ENCODE results near the gene USF1. TPM values are rescaled to one million over a fixed set of nuclear protein-coding genes. Genes with fewer than 3 reads are reported as not detected.
"Not testable (repeated sequence)": the region's sequence is repeated elsewhere in the genome, so short reads cannot be mapped to it uniquely, and the experiment has no call there.

USF1 gene
- total and polyA plus RNA-seq, 3 experiments from 2014 or later, result 6.7 to 67.7 (median 63.3) TPM

DNA sequence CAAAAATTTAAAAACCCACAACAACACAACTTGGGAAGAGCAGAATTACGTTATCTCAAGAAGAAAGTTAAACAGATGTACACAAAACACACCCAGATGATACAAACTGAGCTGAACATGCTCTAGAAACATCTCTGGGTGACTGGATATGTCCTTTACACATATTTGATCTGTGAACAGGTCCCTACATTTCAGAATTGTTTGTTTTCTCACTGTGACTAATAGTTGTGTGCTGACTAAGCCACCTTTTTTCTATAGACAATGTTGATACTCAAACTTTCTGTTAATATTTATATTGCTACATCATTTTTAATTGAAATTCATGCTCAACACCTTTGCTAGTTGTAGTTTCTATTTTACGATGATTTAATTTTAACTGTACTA, 23.8 kb downstream of the USF1 start:
- Mint-ChIP-seq H3K27me3 (no peaks in the 10 kb centered on the region), H3K36me3 (peaks cover 2 to 7% (median 3%) of the 10 kb centered on the region in 3 donors), H3K9me3 (peaks cover 0 to 2% (median 0%) of the 10 kb centered on the region in 5 donors), H3K4me3 (peak overlapping the region in 6 of 7 donors; percentile 85 to 94 (median 91)), H3K27ac (peak overlapping the region in 7 of 8 donors; percentile 29 to 97 (median 95)), H3K4me1 (peaks cover 19 to 55% (median 43%) of the 10 kb centered on the region in 3 donors)
- no peaks in the 10 kb centered on the region for H3K27me3 ChIP-seq (ENCODE audit: insufficient read depth, low read length, poor library complexity, severe bottlenecking)
- H3K4me1 ChIP-seq (ENCODE audit: insufficient read depth, low read length), result peaks cover 26% of the 10 kb centered on the region
- POLR2A ChIA-PET, result interaction anchor here (0.7 to 2.9 kb wide), 5 partner anchors 8 to 76 kb away, joined by 3 to 20 read pairs (median 4); partner anchors contain the start of genes ARHGAP30, KLHDC9 and TSTD1
- CTCF ChIA-PET, result interaction anchor here (0.7 to 2.4 kb wide), 5 partner anchors 11 to 75 kb away, joined by 3 to 16 read pairs (median 6); partner anchors contain the start of genes KLHDC9 and TSTD1
- no peak for DNase-seq
- no peak overlapping the region for H3K4me3 ChIP-seq (ENCODE audit: low read length)
- H3K9me3 ChIP-seq (ENCODE audit: low read length), result no peaks in the 10 kb centered on the region
- no peaks in the 10 kb centered on the region for H3K36me3 ChIP-seq (ENCODE audit: insufficient read depth, low read length)
- H3K27ac ChIP-seq (ENCODE audit: low read depth, low read length), result peak overlapping the region; percentile 71

DNA sequence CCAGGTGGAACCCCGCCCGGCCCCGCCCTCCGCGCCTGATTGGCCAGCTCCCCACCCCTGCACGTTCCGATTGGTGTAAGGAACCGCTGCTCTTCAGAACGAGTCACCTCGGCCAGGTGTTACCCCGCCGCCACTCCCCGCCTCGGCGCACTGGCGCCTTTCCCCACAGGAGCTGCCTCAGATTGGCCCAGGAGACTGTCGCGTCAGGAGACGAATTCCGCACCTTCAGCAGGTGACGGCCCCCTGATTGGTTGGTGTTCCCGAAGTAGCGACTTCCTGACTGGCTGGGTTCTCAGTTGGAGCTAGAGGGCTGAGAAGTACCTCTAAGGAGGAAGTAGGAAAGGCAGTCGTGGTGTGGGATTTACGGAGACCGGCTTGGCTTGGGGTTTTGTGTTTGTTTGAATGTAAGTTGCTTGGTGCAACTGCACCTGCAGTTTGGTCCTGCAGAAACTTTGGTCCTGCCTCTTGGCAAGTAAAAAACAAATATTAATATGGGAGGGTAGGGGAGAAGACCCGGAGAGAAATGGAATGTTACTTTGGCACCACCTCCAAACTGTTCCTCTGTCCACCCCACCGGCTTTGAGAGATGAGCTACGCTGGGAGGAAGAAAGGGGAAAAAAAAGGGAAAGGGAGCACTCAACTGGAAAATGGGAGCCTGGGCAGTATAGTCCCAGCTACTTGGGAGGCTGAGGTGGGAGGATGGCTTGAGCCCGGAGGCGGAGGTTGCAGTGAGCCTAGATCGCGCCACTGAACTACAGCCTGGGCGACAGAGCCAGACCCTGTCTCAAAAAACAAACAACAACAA, 24.4 kb downstream of the USF1 start:
- CTCF ChIA-PET, result interaction anchor here (0.7 to 4.1 kb wide), 13 partner anchors 12 to 76 kb away, joined by 3 to 26 read pairs (median 5); partner anchors contain the start of genes KLHDC9, TSTD1 and USF1
- Mint-ChIP-seq H3K36me3 (peaks cover 0 to 3% (median 0%) of the 10 kb centered on the region in 3 donors), H3K27me3 (no peaks in the 10 kb centered on the region), H3K27ac (peak overlapping the region; percentile 66 to 97 (median 95)), H3K4me1 (peaks cover 19 to 60% (median 40%) of the 10 kb centered on the region in 3 donors), H3K4me3 (peak overlapping the region; percentile 85 to 94 (median 91)), H3K9me3 (no peaks in the 10 kb centered on the region)
- no peaks in the 10 kb centered on the region for H3K27me3 ChIP-seq (ENCODE audit: insufficient read depth, low read length, poor library complexity, severe bottlenecking)
- H3K4me1 ChIP-seq (ENCODE audit: insufficient read depth, low read length), result peaks cover 26% of the 10 kb centered on the region
- H3K36me3 ChIP-seq (ENCODE audit: insufficient read depth, low read length), result no peaks in the 10 kb centered on the region
- peak; percentile 85 to 95 (median 91) for DNase-seq
- H3K27ac ChIP-seq (ENCODE audit: low read depth, low read length), result peak overlapping the region; percentile 71
- H3K4me3 ChIP-seq (ENCODE audit: low read length), result peak overlapping the region; percentile 99
- POLR2A ChIA-PET, result interaction anchor here (0.6 to 2.9 kb wide), 8 partner anchors 9 to 204 kb away, joined by 3 to 20 read pairs (median 4); partner anchors contain the start of genes ARHGAP30, KLHDC9, TSTD1 and UFC1
- no peaks in the 10 kb centered on the region for H3K9me3 ChIP-seq (ENCODE audit: low read length)

DNA sequence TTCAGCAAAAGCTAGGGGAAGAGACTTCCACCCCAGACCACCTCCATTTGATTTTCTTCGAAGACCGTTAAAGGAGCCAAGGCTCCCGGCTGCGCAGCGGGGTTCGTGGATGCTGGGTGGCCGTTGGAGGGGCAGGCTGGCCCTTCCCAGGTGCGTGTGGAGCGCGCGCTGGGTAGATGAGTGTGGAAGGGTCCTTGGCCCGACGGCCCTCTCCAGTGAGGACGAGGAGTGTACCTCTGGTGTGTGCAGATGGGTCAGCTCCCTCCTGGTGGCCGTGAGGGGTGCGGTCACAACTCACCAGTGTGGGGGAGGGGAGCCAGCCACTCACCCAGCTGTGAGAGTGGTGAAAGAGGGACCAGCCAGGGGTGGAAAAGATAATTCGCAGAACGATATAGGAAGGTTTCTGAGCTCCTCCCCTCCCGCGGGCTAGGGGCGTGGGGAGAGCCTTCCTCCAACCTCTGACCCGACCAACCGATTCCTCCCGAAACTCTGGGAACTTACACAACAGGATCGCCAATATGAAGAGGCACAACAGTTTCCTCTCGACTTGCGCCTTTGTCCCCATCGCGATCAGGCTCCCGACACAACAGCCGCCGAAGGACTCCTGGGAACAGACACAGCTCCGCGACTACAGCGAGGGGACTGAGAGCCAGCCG, 25.1 kb downstream of the USF1 start, which contains the start of gene F11R:
TSS of gene F11R (minus strand) at position 644 of the 656 bp plus-strand sequence. CDS start at position 565, 79 bp downstream.
- H3K4me1 Mint-ChIP-seq, result peaks cover 19 to 60% (median 40%) of the 10 kb centered on the region in 3 donors
- H3K4me3 ChIP-seq (ENCODE audit: low read length), result peak within 1 kb of the TSS; percentile 99
- ChIA-PET CTCF (interaction anchor here (0.7 to 4.1 kb wide), 12 partner anchors 12 to 77 kb away, joined by 3 to 26 read pairs (median 5); partner anchors contain the start of genes KLHDC9, TSTD1 and USF1), POLR2A (interaction anchor here (0.6 to 2.9 kb wide), 4 partner anchors 10 to 49 kb away, joined by 3 to 20 read pairs (median 14); partner anchors contain the start of genes ARHGAP30, TSTD1 and USF1)
- peak within 1 kb of the TSS; percentile 66 to 97 (median 95) for H3K27ac Mint-ChIP-seq
- peaks cover 0 to 3% (median 0%) of the 10 kb centered on the region in 3 donors for H3K36me3 Mint-ChIP-seq
- no peak for DNase-seq
- no peaks in the 10 kb centered on the region for H3K36me3 ChIP-seq (ENCODE audit: insufficient read depth, low read length)
- H3K9me3 Mint-ChIP-seq, result no peaks in the 10 kb centered on the region
- no peaks in the 10 kb centered on the region for H3K9me3 ChIP-seq (ENCODE audit: low read length)
- no peaks in the 10 kb centered on the region for H3K27me3 Mint-ChIP-seq
- peak within 1 kb of the TSS; percentile 71 for H3K27ac ChIP-seq (ENCODE audit: low read depth, low read length)
- H3K4me3 Mint-ChIP-seq, result peak within 1 kb of the TSS; percentile 85 to 94 (median 91)
- H3K27me3 ChIP-seq (ENCODE audit: insufficient read depth, low read length, poor library complexity, severe bottlenecking), result no peaks in the 10 kb centered on the region
- H3K4me1 ChIP-seq (ENCODE audit: insufficient read depth, low read length), result peaks cover 26% of the 10 kb centered on the region

DNA sequence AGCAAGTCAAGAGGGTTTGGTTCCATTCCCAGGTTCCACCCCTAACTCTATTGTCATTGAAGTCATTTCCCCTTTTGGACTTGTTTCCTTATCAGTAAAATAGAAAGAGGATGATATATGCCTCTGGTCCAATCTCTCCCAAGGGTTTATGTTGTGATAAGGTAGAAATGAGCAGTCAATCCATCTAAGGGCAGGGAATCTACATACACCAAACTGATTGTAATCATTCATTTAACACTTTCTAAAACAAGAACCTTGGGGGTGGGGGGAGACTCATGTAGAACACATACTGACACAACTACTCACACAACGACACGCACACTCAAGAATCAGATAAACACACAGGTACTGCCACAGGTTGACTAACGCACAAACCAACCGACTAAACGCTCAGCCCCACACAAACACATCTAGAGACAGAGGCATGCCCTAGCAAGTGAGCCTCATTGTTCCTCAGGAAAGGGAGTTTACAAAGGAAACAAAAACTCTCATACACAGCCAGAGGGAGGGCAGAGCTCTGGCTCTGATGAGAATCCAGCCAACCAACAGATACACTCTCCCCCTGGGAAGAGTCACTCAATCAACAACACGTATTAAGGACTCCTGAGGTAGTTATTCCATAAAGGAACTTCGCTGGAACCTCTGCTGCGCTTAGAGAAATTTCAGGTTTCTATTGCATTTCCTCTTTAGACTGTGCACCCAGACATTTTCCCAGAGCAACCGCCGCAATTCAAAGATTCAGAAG, 25.9 kb downstream of the USF1 start:
- H3K27ac ChIP-seq (ENCODE audit: low read depth, low read length), result peak overlapping the region; percentile 66
- H3K27me3 ChIP-seq (ENCODE audit: insufficient read depth, low read length, poor library complexity, severe bottlenecking), result no peaks in the 10 kb centered on the region
- Mint-ChIP-seq H3K9me3 (no peaks in the 10 kb centered on the region), H3K27ac (peak overlapping the region; percentile 47 to 97 (median 93)), H3K4me1 (peaks cover 19 to 60% (median 38%) of the 10 kb centered on the region in 3 donors), H3K27me3 (no peaks in the 10 kb centered on the region), H3K36me3 (peaks cover 0 to 3% (median 0%) of the 10 kb centered on the region in 3 donors), H3K4me3 (peak overlapping the region; percentile 85 to 94 (median 91))
- POLR2A ChIA-PET, result interaction anchor here (0.6 to 2.9 kb wide), 5 partner anchors 9 to 478 kb away, joined by 3 to 20 read pairs (median 7); partner anchors contain the start of genes TSTD1 and USF1
- peak in 1 of 5 donors; percentile 7 for DNase-seq
- no peaks in the 10 kb centered on the region for H3K9me3 ChIP-seq (ENCODE audit: low read length)
- H3K4me3 ChIP-seq (ENCODE audit: low read length), result peak overlapping the region; percentile 99
- no peaks in the 10 kb centered on the region for H3K36me3 ChIP-seq (ENCODE audit: insufficient read depth, low read length)
- CTCF ChIA-PET, result interaction anchor here (1.2 to 4.1 kb wide), 8 partner anchors 15 to 77 kb away, joined by 4 to 26 read pairs (median 6); partner anchors contain the start of genes KLHDC9, TSTD1 and USF1
- H3K4me1 ChIP-seq (ENCODE audit: insufficient read depth, low read length), result peaks cover 26% of the 10 kb centered on the region

DNA sequence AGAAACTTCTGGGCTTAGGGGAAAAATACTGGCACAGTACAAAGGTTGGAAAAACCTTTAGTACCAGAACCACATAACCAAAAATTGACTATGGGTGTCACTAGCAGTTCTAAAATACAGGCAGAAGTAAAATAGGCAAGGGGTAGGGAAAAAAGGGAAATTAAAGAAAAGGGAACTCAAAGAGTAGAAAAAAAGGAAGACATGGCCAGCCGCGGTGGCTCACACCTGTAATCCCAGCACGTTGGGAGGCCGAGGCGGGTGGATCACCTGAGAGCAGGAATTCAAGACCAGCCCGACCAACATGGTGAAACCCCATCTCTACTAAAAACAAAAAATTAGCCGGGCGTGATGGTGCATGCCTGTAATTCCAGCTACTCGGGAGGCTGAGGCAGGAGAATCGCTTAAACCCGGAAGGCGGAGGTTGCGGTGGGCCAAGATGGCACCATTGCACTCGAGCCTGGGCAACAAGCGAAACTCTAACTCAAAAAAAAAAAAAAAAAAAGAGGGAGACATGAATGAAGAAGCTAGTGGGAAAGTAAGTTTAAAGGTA, 26.6 kb downstream of the USF1 start:
- not testable (repeated sequence) for DNase-seq; H3K36me3 ChIP-seq (ENCODE audit: insufficient read depth, low read length); H3K27me3 Mint-ChIP-seq; H3K9me3 ChIP-seq (ENCODE audit: low read length); H3K27me3 ChIP-seq (ENCODE audit: insufficient read depth, low read length, poor library complexity, severe bottlenecking); H3K36me3 Mint-ChIP-seq; H3K4me3 ChIP-seq (ENCODE audit: low read length); H3K9me3 Mint-ChIP-seq
- Histone ChIP-seq H3K27ac (ENCODE audit: low read depth, low read length) (peak overlapping the region; percentile 31), H3K4me1 (ENCODE audit: insufficient read depth, low read length) (peaks cover 29% of the 10 kb centered on the region)
- POLR2A ChIA-PET, result interaction anchor here (0.6 to 1.4 kb wide), 3 partner anchors 20 to 478 kb away, joined by 3 to 7 read pairs (median 3); partner anchors contain the start of gene TSTD1
- CTCF ChIA-PET, result interaction anchor here (1.2 to 4.1 kb wide), 2 partner anchors 21 to 29 kb away, joined by 4 to 26 read pairs; no protein-coding TSS in a partner anchor
- Mint-ChIP-seq H3K4me3 (peak overlapping the region in 5 of 7 donors; percentile 6 to 94 (median 90)), H3K4me1 (peaks cover 20 to 63% (median 38%) of the 10 kb centered on the region in 3 donors), H3K27ac (peak overlapping the region in 4 of 8 donors; percentile 29 to 96 (median 78))

- ChIA-PET CTCF (interaction anchor here (0.9 to 4.1 kb wide), 4 partner anchors 20 to 79 kb away, joined by 3 to 26 read pairs (median 4); partner anchors contain the start of genes KLHDC9 and TSTD1), POLR2A (interaction anchor here (0.6 to 1.4 kb wide), 2 partner anchors 21 to 23 kb away, joined by 3 read pairs; partner anchors contain the start of gene TSTD1)
- DNase-seq, result no peak
- no peaks in the 10 kb centered on the region for H3K27me3 Mint-ChIP-seq
- H3K4me1 Mint-ChIP-seq, result peaks cover 26 to 66% (median 41%) of the 10 kb centered on the region in 3 donors
- H3K9me3 Mint-ChIP-seq, result no peaks in the 10 kb centered on the region
- H3K27me3 ChIP-seq (ENCODE audit: insufficient read depth, low read length, poor library complexity, severe bottlenecking), result no peaks in the 10 kb centered on the region
- H3K27ac Mint-ChIP-seq, result peak overlapping the region in 2 of 8 donors; percentile 35 to 65
- peak overlapping the region; percentile 31 for H3K27ac ChIP-seq (ENCODE audit: low read depth, low read length)
- no peak overlapping the region for H3K4me3 Mint-ChIP-seq
- no peak overlapping the region for H3K4me3 ChIP-seq (ENCODE audit: low read length)
- H3K36me3 ChIP-seq (ENCODE audit: insufficient read depth, low read length), result no peaks in the 10 kb centered on the region
- H3K4me1 ChIP-seq (ENCODE audit: insufficient read depth, low read length), result peaks cover 35% of the 10 kb centered on the region
- no peaks in the 10 kb centered on the region for H3K9me3 ChIP-seq (ENCODE audit: low read length)
- peaks cover 0 to 3% (median 0%) of the 10 kb centered on the region in 3 donors for H3K36me3 Mint-ChIP-seq
These were observed 27.2 kb downstream of the USF1 start for GRCh38 chr1:161018631-161018930.

Measured in CD8-positive, alpha-beta memory T cell (primary cell).